ENCODE results near the gene CLIP2. TPM values are rescaled to one million over a fixed set of nuclear protein-coding genes. Genes with fewer than 3 reads are reported as not detected.
A peak's percentile ranks its signal among the peaks of the same experiment; 100 is the strongest.

CLIP2 gene
- total and polyA plus RNA-seq, 2 of the 4 experiments (the other 2 are of a cell fraction), result 18.1 to 20.7 TPM

DNA sequence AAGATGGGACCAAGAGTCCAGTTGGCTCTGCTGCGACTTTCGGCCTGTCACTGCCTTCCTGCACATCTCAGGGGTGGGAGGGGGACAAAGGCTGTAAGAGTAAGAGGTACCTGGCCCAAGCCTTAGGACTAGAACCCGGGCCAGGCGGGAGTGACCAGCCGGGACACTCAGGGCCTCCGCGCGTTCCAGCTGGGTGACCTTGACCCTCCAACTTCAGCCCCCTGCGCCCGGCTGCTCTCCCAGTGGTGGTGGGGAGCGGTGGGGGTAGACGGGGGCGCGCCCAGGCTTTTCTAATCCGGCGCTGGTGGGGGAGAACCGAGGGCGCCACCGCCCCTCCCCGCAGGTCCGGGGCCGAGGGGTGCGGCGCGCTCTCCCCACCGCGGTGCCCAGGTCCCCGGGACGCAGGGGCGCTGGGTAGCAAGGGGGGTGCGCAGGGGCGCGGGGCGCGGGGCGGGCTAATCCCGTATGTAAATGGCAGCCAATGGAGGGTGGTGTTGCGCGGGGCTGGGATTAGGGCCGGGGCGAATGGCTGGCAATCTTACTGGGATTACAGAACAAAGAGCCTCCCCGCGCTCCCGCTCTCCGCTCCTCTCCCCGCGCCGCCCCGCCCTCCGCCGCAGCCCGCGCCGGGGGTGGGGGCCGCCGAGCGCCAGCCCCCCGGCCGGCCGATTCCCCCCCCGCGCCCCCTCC, 164.3 kb downstream of the CLIP2 start, which contains the start of gene GTF2IRD1:
GTF2IRD1 (plus strand) TSS at position 585 of the 690 bp plus-strand sequence. CDS start 54,175 bp downstream, outside the sequence.
- ChIA-PET POLR2A (ENCODE audit: unreplicated experiment) (no interaction called here), CTCF (no interaction called here)
- peaks cover 33% of the 10 kb centered on the region for H4K20me1 ChIP-seq (ENCODE audit: insufficient read depth, low read length)
- H3K79me1 ChIP-seq (ENCODE audit: low read depth in 1 of 2, low read length in 2 of 2), result peaks cover 8 to 46% of the 10 kb centered on the region in 2 experiments; a peak in 3 of 4 replicates
- peak within 1 kb of the TSS; percentile 77 for H4K91ac ChIP-seq (ENCODE audit: insufficient read depth, low read depth, low read length)
- ATAC-seq (ENCODE audit: low read depth) (peak; percentile 87), DNase-seq (peak; percentile 73)
- dilution Hi-C loops (cut with HindIII; ENCODE audit: low sequenced_read_pairs, unreplicated experiment) (no loop called here), intact Hi-C loops (cut with micrococcal nuclease) (loop anchor here (2.0 to 5.0 kb wide), 2 partner anchors 51 to 94 kb away; no protein-coding TSS in a partner anchor), in situ Hi-C loops (cut with MboI; ENCODE audit: low sequenced_read_pairs) (no loop called here)
- peak within 1 kb of the TSS; percentile 75; the same call in 1 of the 2 replicates for H3K23ac ChIP-seq (ENCODE audit: low read depth, low read length)
- H3K4me1 ChIP-seq (ENCODE audit: control insufficient read depth, insufficient read depth, low read length), result peaks cover 16% of the 10 kb centered on the region
- peak within 1 kb of the TSS; percentile 94 for H3K4ac ChIP-seq (ENCODE audit: low read depth, low read length)
- no peaks in the 10 kb centered on the region; the same call in 1 of the 2 replicates for H3K36me3 ChIP-seq (ENCODE audit: control insufficient read depth, insufficient read depth, low read length)
- H3K18ac ChIP-seq (ENCODE audit: low read depth, low read length), result peak within 1 kb of the TSS; percentile 77
- peak within 1 kb of the TSS; percentile 61 for H3K4me3 ChIP-seq (ENCODE audit: insufficient read depth, low read depth, low read length)
- peak within 1 kb of the TSS; percentile 70 for H3K27ac ChIP-seq (ENCODE audit: insufficient read depth, low read length)
- no peak within 1 kb of the TSS for H3K56ac ChIP-seq (ENCODE audit: extremely low read depth, insufficient read depth, low read length)
- H3K4me2 ChIP-seq (ENCODE audit: low read depth, low read length), result peak within 1 kb of the TSS; percentile 90
- H3K9me1 ChIP-seq (ENCODE audit: insufficient read depth, low read length), result peaks cover 9% of the 10 kb centered on the region
- peak within 1 kb of the TSS; percentile 94 for H2AFZ ChIP-seq (replicated peaks; ENCODE audit: low read length, poor library complexity)
- peak within 1 kb of the TSS; percentile 68 for H2BK120ac ChIP-seq (ENCODE audit: low read depth, low read length)
- H3K27me3 ChIP-seq (ENCODE audit: control insufficient read depth, insufficient read depth, low read length), result no peaks in the 10 kb centered on the region; the same call in 1 of the 2 replicates
- peak within 1 kb of the TSS; percentile 82; the same call in 1 of the 2 replicates for H3K14ac ChIP-seq (replicated peaks; ENCODE audit: low read depth, low read length)
- peak within 1 kb of the TSS; percentile 18 for H2BK5ac ChIP-seq (ENCODE audit: low read depth, low read length, poor library complexity, severe bottlenecking)
- peak within 1 kb of the TSS; percentile 70 for H3K9ac ChIP-seq (ENCODE audit: low read depth, low read length)
- H4K5ac ChIP-seq (ENCODE audit: low read depth, low read length), result peak within 1 kb of the TSS; percentile 87
- peak within 1 kb of the TSS; percentile 89 for H2AK5ac ChIP-seq (ENCODE audit: low read depth, low read length)
- H2AK9ac ChIP-seq (replicated peaks; ENCODE audit: low read depth, low read length, poor library complexity), result peak within 1 kb of the TSS; percentile 96
- H2BK20ac ChIP-seq (ENCODE audit: low read depth, low read length), result no peak within 1 kb of the TSS
- H3K9me3 ChIP-seq (ENCODE audit: control insufficient read depth, insufficient read depth, low read length), result no peaks in the 10 kb centered on the region
- H2BK15ac ChIP-seq (ENCODE audit: low read depth, low read length), result peak within 1 kb of the TSS; percentile 15; the same call in 1 of the 3 replicates
- peak within 1 kb of the TSS; percentile 81 to 91 for H4K8ac ChIP-seq (ENCODE audit: low read depth in 2 of 2, low read length in 2 of 2)
- 0% methylated on average over 3 of the region's 62 CpGs; no CpG with 5 or more reads in 1 of the 2 experiments for WGBS, 2 experiments (ENCODE audit: extremely low coverage in 2 of 2, insufficient read length in 1 of 2)
- no TSS peak for BruUV-seq (replicated peaks)
- TF ChIP-seq CHD1 (IDR thresholded peaks at IDR 0.05; ENCODE audit: low read depth, low read length), result no peak
- no peak for TF ChIP-seq RAD21 (IDR thresholded peaks at IDR 0.05; ENCODE audit: low read length)
- TF ChIP-seq SMC3 (IDR thresholded peaks at IDR 0.05; ENCODE audit: low read depth, low read length), result no peak
- TF ChIP-seq NFE2L2 (IDR thresholded peaks at IDR 0.05; ENCODE audit: low read depth, low read length), result no peak
- peak; percentile 37; the same call in 1 of the 2 replicates for TF ChIP-seq POLR2A (IDR thresholded peaks at IDR 0.05; ENCODE audit: low read depth, low read length)
- no peak for TF ChIP-seq FOS (IDR thresholded peaks at IDR 0.05; ENCODE audit: low read depth, low read length)
- peak; percentile 83; the same call in 1 of the 2 replicates for TF ChIP-seq MAZ (IDR thresholded peaks at IDR 0.05; ENCODE audit: borderline replicate concordance, low read depth, low read length)
- no peak for TF ChIP-seq MXI1 (IDR thresholded peaks at IDR 0.05; ENCODE audit: borderline replicate concordance, low read depth, low read length)
- TF ChIP-seq MAFK (IDR thresholded peaks at IDR 0.05; ENCODE audit: low read depth, low read length), result no peak
- TF ChIP-seq CEBPB (IDR thresholded peaks at IDR 0.05; ENCODE audit: low read depth, low read length), result no peak
- no peak for TF ChIP-seq RFX5 (IDR thresholded peaks at IDR 0.05; ENCODE audit: low read depth, low read length)
- TF ChIP-seq, protein P1, sequence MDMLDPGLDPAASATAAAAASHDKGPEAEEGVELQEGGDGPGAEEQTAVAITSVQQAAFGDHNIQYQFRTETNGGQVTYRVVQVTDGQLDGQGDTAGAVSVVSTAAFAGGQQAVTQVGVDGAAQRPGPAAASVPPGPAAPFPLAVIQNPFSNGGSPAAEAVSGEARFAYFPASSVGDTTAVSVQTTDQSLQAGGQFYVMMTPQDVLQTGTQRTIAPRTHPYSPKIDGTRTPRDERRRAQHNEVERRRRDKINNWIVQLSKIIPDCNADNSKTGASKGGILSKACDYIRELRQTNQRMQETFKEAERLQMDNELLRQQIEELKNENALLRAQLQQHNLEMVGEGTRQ (IDR thresholded peaks at IDR 0.05; ENCODE audit: low read depth, low read length), result no peak
- TF ChIP-seq, protein P2, sequence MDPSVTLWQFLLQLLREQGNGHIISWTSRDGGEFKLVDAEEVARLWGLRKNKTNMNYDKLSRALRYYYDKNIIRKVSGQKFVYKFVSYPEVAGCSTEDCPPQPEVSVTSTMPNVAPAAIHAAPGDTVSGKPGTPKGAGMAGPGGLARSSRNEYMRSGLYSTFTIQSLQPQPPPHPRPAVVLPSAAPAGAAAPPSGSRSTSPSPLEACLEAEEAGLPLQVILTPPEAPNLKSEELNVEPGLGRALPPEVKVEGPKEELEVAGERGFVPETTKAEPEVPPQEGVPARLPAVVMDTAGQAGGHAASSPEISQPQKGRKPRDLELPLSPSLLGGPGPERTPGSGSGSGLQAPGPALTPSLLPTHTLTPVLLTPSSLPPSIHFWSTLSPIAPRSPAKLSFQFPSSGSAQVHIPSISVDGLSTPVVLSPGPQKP (IDR thresholded peaks at IDR 0.05; ENCODE audit: borderline replicate concordance, low read depth, low read length), result no peak
- TF ChIP-seq, protein P3, sequence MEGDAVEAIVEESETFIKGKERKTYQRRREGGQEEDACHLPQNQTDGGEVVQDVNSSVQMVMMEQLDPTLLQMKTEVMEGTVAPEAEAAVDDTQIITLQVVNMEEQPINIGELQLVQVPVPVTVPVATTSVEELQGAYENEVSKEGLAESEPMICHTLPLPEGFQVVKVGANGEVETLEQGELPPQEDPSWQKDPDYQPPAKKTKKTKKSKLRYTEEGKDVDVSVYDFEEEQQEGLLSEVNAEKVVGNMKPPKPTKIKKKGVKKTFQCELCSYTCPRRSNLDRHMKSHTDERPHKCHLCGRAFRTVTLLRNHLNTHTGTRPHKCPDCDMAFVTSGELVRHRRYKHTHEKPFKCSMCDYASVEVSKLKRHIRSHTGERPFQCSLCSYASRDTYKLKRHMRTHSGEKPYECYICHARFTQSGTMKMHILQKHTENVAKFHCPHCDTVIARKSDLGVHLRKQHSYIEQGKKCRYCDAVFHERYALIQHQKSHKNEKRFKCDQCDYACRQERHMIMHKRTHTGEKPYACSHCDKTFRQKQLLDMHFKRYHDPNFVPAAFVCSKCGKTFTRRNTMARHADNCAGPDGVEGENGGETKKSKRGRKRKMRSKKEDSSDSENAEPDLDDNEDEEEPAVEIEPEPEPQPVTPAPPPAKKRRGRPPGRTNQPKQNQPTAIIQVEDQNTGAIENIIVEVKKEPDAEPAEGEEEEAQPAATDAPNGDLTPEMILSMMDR (conservative IDR thresholded peaks at IDR 0.05; ENCODE audit: low read depth, low read length), result no peak
- TF ChIP-seq BHLHE40 (IDR thresholded peaks at IDR 0.05; ENCODE audit: low read depth, low read length), result no peak
